Keratinocyte (primary cell): Measurements from ENCODE around the gene SAMD14. TPM values are rescaled to one million over a fixed set of nuclear protein-coding genes. Genes with fewer than 3 reads are reported as not detected.

ENCODE experiments used
- DNase-seq: peaks from one replicate; pipeline ENCODE4 v3.0.0-alpha.2; 2011; ENCODE audit warnings: low read depth, missing footprints, low spot score
- FAIRE-seq: peaks from 2 replicates; lab custom pipeline; 2011; peaks lifted over from hg19 to GRCh38; lab: Jason Lieb, UNC
- H2AFZ ChIP-seq: 2 replicates; pipeline ENCODE4 v1.6.0; 2012; ENCODE audit warnings: low read length, control low read depth, inconsistent platforms; ENCODE audit not compliant: control insufficient read depth
- H3K27ac ChIP-seq: 2 replicates; pipeline ENCODE4 v1.5.1; 2011; ENCODE audit warnings: low read length; ENCODE audit not compliant: control insufficient read depth, insufficient read depth
- H3K27me3 ChIP-seq: 3 replicates; pipeline ENCODE4 v1.6.0; 2011; ENCODE audit warnings: low read length; ENCODE audit not compliant: control insufficient read depth, insufficient read depth; ENCODE audit errors: extremely low read depth
- H3K36me3 ChIP-seq, 2 experiments: 2 replicates in 1 of 2; 3 replicates in 1 of 2; pipeline ENCODE4 v1.5.1; 2011; ENCODE audit warnings: low read length in 2 of 2, mild to moderate bottlenecking in 1 of 2; ENCODE audit not compliant: control insufficient read depth in 2 of 2, insufficient read depth in 2 of 2; ENCODE audit errors: extremely low read depth in 1 of 2
- H3K4me1 ChIP-seq: 3 replicates; pipeline ENCODE4 v1.5.1; 2011; ENCODE audit warnings: low read length; ENCODE audit not compliant: control insufficient read depth, insufficient read depth; ENCODE audit errors: extremely low read depth
- H3K4me2 ChIP-seq: 3 replicates; pipeline ENCODE4 v1.6.0; 2011; ENCODE audit warnings: low read depth, low read length; ENCODE audit not compliant: control insufficient read depth, insufficient read depth; ENCODE audit errors: extremely low read depth
- H3K4me3 ChIP-seq, 3 experiments: fragments of 200-600 bp in 1 of 3; sonication (generic) in 1 of 3; 2 replicates in 2 of 3; 3 replicates in 1 of 3; pipeline ENCODE4 v1.5.1; 2011 to 2016; ENCODE audit warnings: low read length in 3 of 3, mild to moderate bottlenecking in 3 of 3, control low read depth in 2 of 3, inconsistent platforms in 1 of 3, low read depth in 1 of 3, mixed read lengths in 1 of 3, mixed run types in 1 of 3, moderate library complexity in 1 of 3; ENCODE audit not compliant: control insufficient read depth in 2 of 3, insufficient read depth in 2 of 3; ENCODE audit errors: extremely low read depth in 1 of 3
- H3K79me2 ChIP-seq: 2 replicates; pipeline ENCODE4 v1.6.0; 2012; ENCODE audit warnings: low read length; ENCODE audit not compliant: control insufficient read depth, insufficient read depth
- H3K9ac ChIP-seq: 3 replicates; pipeline ENCODE4 v1.6.0; 2011; ENCODE audit warnings: low read length; ENCODE audit not compliant: control insufficient read depth, insufficient read depth; ENCODE audit errors: extremely low read depth
- H3K9me1 ChIP-seq: 3 replicates; pipeline ENCODE4 v1.6.0; 2011; ENCODE audit warnings: low read length; ENCODE audit not compliant: control insufficient read depth, insufficient read depth; ENCODE audit errors: extremely low read depth
- H3K9me3 ChIP-seq: 2 replicates; pipeline ENCODE4 v1.5.1; 2012; ENCODE audit warnings: low read depth, low read length; ENCODE audit not compliant: control insufficient read depth
- H4K20me1 ChIP-seq: 3 replicates; pipeline ENCODE4 v1.6.0; 2011; ENCODE audit warnings: low read length; ENCODE audit not compliant: control insufficient read depth, insufficient read depth; ENCODE audit errors: extremely low read depth
- CTCF ChIP-seq, 3 experiments: IDR thresholded peaks in 1 of 3; conservative IDR thresholded peaks in 1 of 3; optimal IDR thresholded peaks in 1 of 3; 2 replicates in 2 of 3; 3 replicates in 1 of 3; pipeline versions ENCODE3 to v1.5.1; 2011; ENCODE audit warnings: low read length in 3 of 3, mild to moderate bottlenecking in 3 of 3, moderate library complexity in 2 of 3, control low read depth in 1 of 3, inconsistent platforms in 1 of 3; ENCODE audit not compliant: insufficient read depth in 2 of 3; ENCODE audit errors: extremely low read depth in 1 of 3
- EZH2 ChIP-seq: IDR thresholded peaks from one replicate; pipeline ENCODE4 v1.6.1; 2012; ENCODE audit warnings: inconsistent platforms, mild to moderate bottlenecking, low read length, moderate library complexity
- dilution Hi-C: fragments of 300-500 bp; cut with MboI; formaldehyde crosslinking; loops from one replicate; pipeline ENCODE4 v1.7.0; 2020; ENCODE audit warnings: low sequenced_read_pairs; ENCODE audit not compliant: extremely low pct_ligation_motif_present
- polyA plus RNA-seq, 5 experiments: library from polyadenylated mRNA; depleted of rRNA in 3 of 5; stranded (reverse) in 3 of 5; stranded (forward) in 1 of 5; unstranded in 1 of 5; fragments of >200 nt; gene quantifications; 1 replicate in 1 of 5; 2 replicates in 3 of 5; 3 replicates in 1 of 5; pipeline versions ENCODE4 v1.2.1 to v1.2.3, GENCODE V29; 2011 to 2012; ENCODE audit warnings: missing spikeins in 2 of 5, low read depth in 1 of 5, low replicate concordance in 1 of 5

Gene SAMD14
- polyA plus RNA-seq, 1 donor (not counting 4 experiments of a cell fraction or from before 2014, with no cell fraction given), result not detected

DNA sequence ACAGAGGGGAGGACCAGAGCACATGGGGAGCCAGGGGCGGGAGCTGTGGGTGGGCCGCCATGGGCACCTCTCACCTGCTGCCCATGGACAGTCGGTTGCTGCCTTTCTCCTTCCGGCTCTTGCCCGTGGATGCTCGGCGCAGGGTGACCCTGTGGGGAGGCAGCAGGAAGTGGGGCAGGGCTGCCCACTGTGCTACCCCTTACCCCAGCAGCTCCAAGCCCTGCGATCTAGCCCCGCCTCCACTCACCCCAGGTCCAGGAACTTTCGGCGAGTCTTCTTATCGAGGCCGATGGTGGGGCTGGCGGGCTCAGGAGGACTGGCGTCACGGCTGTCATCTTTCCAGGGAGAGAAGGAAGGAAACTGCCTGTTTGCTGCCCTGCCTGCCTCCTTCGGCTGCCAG, 14.2 kb downstream of the SAMD14 start:
- H3K9me1 ChIP-seq, result no peaks in the 10 kb centered on the region
- H3K36me3 ChIP-seq, result no peaks in the 10 kb centered on the region
- H4K20me1 ChIP-seq, result no peaks in the 10 kb centered on the region
- no peaks in the 10 kb centered on the region for H3K9me3 ChIP-seq
- TF ChIP-seq EZH2 (no peak), CTCF (optimal IDR thresholded peaks at IDR 0.05 in 1 of 3, IDR thresholded peaks at IDR 0.05 in 1 of 3, conservative IDR thresholded peaks at IDR 0.05 in 1 of 3; ENCODE audit: extremely low read depth in 1 of 3, insufficient read depth in 2 of 3, low read length in 3 of 3) (no peak)
- H3K4me2 ChIP-seq, result no peak overlapping the region
- H3K79me2 ChIP-seq, result no peaks in the 10 kb centered on the region
- H3K9ac ChIP-seq, result no peak overlapping the region
- H3K4me1 ChIP-seq, result peaks cover 15% of the 10 kb centered on the region
- DNase-seq, result no peak
- H2AFZ ChIP-seq, result no peak overlapping the region
- no peak overlapping the region for H3K4me3 ChIP-seq
- no peak overlapping the region for H3K27ac ChIP-seq
- no peak for FAIRE-seq
- dilution Hi-C loops, result no loop called here
- H3K27me3 ChIP-seq, result peaks cover 21% of the 10 kb centered on the region

- peaks cover 15% of the 10 kb centered on the region for H3K4me1 ChIP-seq
- dilution Hi-C loops, result no loop called here
- H3K9me1 ChIP-seq, result no peaks in the 10 kb centered on the region
- no peaks in the 10 kb centered on the region for H3K9me3 ChIP-seq
- H2AFZ ChIP-seq, result no peak overlapping the region
- TF ChIP-seq CTCF (optimal IDR thresholded peaks at IDR 0.05 in 1 of 3, IDR thresholded peaks at IDR 0.05 in 1 of 3, conservative IDR thresholded peaks at IDR 0.05 in 1 of 3; ENCODE audit: extremely low read depth in 1 of 3, insufficient read depth in 2 of 3, low read length in 3 of 3), result peak; percentile 78 to 83 (median 81)
- no peak for TF ChIP-seq EZH2
- H4K20me1 ChIP-seq, result no peaks in the 10 kb centered on the region
- no peak overlapping the region for H3K4me2 ChIP-seq
- no peaks in the 10 kb centered on the region for H3K79me2 ChIP-seq
- DNase-seq (no peak), FAIRE-seq (peak; percentile 82)
- H3K36me3 ChIP-seq, result no peaks in the 10 kb centered on the region
- peaks cover 21% of the 10 kb centered on the region for H3K27me3 ChIP-seq
- H3K4me3 ChIP-seq, result no peak overlapping the region
- H3K9ac ChIP-seq, result no peak overlapping the region
- no peak overlapping the region for H3K27ac ChIP-seq
These were observed 15.1 kb downstream of the SAMD14 start for GRCh38 chr17:50114849-50115357.
